SKM-1 treated with dmso at 0.1 percent for 144 hours (cell line): ENCODE results near the gene SPON2.
"Not testable (repeated sequence)": the region's sequence is repeated elsewhere in the genome, so short reads cannot be mapped to it uniquely, and the experiment has no call there.

Source experiments
- DNase-seq: peaks from one replicate; lab custom pipeline; 2025; ENCODE audit not compliant: unreplicated experiment; lab: John Stamatoyannopoulos, UW

The SPON2 gene

GRCh38 chr4:1152290-1152689 is 20.1 kb downstream of the SPON2 start:
- DNase-seq = no peak

DNA sequence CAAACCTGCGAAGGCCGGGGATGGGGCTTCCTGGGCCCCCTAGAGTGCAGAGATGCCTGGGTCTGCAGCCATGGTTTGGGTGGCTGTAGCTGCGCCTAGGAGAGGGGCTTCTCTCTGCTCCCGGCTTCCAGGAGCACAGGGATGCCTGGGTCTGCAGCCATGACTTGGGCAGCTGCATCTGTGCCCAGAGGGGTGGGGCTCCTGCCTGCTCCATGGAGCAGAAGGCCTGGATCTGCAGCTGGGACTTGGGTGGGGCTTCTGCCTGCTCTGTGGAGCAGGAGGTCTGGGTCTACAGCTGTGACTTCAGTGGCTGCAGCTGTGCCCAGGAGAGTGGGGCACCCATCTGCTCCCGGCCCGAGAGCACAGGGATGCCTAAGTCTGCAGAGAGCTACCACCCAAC is 20.8 kb downstream of the SPON2 start:
- no peak for DNase-seq

- no peak for DNase-seq
Measured at GRCh38 chr4:1150875-1151274, 21.5 kb downstream of the SPON2 start.

DNA sequence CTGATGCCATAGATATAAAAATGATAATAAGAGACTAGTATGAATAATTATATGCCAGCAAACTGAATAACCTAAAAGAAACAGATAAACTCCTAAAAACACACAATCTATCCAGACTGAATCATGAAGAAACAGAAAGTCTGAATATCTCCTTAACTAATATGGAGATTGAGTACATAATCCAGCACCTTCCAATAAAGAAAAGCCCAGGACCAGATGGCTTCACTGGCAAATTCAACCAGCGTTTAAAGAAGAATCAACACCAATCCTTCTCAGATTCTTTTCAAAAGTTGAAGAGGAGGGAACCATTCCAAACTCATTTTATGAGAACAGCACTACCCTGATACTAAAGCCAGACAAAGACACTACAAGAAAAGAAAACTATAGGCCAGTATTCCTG is 32.5 kb downstream of the SPON2 start:
- DNase-seq = no peak

DNA sequence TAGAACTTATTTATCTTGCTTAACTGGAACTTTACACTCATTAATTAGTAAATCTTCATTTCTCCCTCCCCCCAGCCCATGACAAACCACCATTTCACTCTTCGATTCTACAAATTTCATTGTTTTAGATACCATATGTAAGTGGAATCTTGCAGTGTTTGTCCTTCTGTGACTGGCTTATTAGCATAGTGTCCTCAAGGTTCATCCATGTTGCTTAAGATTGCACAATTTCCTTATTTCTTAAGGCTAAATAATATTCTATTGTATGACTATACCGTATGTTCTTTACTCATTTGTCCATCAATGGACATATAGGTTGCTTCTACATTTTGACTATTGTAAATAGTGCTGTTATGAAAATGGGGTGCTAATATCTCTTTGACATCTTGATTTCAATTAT is 34.5 kb downstream of the SPON2 start:
- peak; percentile 45 for DNase-seq

- DNase-seq = peak; percentile 52
Measured at GRCh38 chr4:1137063-1137776, 35.2 kb downstream of the SPON2 start.

DNA sequence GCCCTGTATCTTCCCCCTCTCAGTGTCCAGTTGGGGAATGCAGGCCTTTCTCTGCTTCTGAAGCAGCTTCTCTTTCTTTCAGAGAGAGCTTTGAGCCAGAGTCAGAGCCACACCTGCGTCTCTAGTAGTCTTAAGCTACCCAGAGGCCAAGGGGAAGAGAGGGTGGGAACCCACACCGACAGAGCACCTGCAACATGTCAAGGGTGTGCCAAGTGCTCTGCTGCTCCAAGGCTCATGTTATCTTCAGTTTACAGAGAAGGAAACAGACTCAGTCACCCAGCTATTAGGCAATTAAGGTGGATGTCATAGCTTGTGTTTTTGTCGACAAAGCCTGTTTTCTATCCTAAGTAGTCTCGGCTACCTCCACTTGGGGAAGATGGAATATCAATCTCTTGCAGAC is 36.3 kb downstream of the SPON2 start:
- DNase-seq = peak; percentile 20

DNA sequence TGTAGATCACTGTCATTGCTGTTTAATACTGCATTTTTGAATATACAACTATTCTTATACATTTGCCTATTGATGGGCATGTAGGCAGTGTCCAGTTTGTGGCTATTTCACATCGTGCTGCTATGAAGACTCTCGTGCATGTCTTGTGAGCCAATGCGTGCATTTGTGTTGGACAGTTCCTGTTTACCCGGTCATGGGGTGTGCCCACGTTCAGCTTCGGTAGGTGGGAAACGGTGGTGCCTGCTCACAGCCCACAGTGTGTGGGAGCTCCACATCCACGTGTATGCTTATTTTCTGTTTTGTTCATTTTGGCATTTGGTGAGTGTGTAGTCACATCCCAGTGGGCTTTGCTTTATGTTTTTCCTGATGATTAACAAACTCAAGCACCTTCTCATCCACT is 39.4 kb downstream of the SPON2 start:
- DNase-seq = no peak

- peak; percentile 80 for DNase-seq
Measured at GRCh38 chr4:1130316-1131186, 41.8 kb downstream of the SPON2 start.

DNA sequence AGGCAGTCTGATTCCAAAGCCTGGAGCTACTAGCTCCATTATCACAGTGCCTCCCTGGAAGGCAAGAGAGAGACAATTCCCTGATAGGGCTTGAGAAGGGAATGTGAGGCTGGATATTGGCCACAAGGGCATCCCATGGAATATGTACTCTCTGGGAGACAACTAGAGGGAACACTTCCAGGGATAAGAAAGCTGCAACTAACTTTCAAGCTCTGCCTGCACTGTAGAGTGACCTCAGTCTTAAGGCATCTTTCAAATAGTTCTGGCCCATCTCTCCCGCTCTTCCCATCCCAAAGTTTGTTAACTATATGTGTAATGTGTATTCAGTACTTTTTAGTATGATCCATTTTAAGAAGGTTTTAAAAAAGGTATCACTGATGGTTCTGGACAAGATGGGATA is 45.9 kb downstream of the SPON2 start:
- DNase-seq = no peak

- DNase-seq = not testable (repeated sequence)
Measured at GRCh38 chr4:1125466-1125865, 46.9 kb downstream of the SPON2 start.

DNA sequence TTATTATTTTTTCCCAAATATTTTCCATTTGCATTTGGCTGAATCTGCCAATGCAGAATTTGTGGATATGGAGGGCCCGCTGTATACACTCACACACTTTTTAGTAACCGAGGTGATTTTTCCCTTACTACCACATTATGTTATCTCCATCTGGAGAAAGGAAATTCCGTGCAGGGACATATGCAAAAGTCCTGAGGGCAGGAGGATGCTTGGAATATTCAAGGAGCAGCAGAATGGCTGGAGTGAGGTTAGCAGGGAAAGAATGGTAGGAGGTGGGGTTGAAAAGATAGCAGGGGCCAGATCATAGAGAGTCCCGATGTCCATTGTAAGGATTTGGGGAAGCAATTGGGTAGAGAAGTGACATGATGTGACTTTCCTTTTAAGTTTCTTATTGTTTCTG is 47.6 kb downstream of the SPON2 start:
- DNase-seq = no peak

DNA sequence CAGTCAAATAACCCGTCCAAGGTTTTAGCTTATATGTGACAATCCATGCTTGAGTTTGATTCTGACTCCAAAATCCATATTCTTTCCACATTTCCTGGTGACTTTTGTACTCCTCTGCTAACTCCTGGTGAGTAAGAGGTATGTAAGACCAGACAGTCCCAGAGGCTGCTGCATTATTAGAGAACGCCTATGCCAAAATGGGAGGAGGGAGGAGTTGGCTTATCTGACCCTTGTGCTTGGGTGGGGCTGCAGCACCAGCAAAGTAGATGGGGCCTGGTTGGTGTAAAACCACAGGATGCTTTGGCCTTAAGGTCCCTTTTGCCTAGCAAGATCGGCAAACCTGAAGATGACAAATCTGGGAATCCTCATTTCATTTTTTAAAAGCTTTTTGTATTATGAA is 49.9 kb downstream of the SPON2 start:
- DNase-seq = no peak
